ENCODE data around the gene SPTLC2. TPM values are rescaled to one million over a fixed set of nuclear protein-coding genes. Genes with fewer than 3 reads are reported as not detected.
A peak's percentile ranks its signal among the peaks of the same experiment; 100 is the strongest.
"Not testable (repeated sequence)": the region's sequence is repeated elsewhere in the genome, so short reads cannot be mapped to it uniquely, and the experiment has no call there.

The SPTLC2 gene
- total and polyA plus RNA-seq, 2 experiments from 2014 or later = 33.6 to 34.2 TPM

GRCh38 chr14:77640756-77641533, 24.5 kb upstream of the SPTLC2 start:
- no peaks in the 10 kb centered on the region for H3K36me3 ChIP-seq (replicated peaks; ENCODE audit: insufficient read depth, low read depth)
- H3K9me3 ChIP-seq (ENCODE audit: low read depth) = no peaks in the 10 kb centered on the region
- DNase-seq (ENCODE audit: low spot score) = no peak
- no peaks in the 10 kb centered on the region for H4K20me1 ChIP-seq (ENCODE audit: insufficient read depth, poor library complexity, severe bottlenecking)
- no peaks in the 10 kb centered on the region for H3K9me2 ChIP-seq (replicated peaks; ENCODE audit: insufficient read depth)
- 77% methylated on average over 13 of the region's 16 CpGs for WGBS (ENCODE audit: low lambda C conversion rate, missing lambda C conversion rate)
- peaks cover 3% of the 10 kb centered on the region for H3K4me1 ChIP-seq (ENCODE audit: insufficient read depth)
- no peak for TF ChIP-seq EZH2 (IDR thresholded peaks at IDR 0.05; ENCODE audit: borderline replicate concordance)
- no peaks in the 10 kb centered on the region for H3K79me2 ChIP-seq
- no peak overlapping the region for H3K4me2 ChIP-seq
- no peak overlapping the region for H3K27ac ChIP-seq
- no peak overlapping the region for H3K4me3 ChIP-seq
- no peaks in the 10 kb centered on the region for H3K27me3 ChIP-seq
- no peak overlapping the region for H2AFZ ChIP-seq

DNA sequence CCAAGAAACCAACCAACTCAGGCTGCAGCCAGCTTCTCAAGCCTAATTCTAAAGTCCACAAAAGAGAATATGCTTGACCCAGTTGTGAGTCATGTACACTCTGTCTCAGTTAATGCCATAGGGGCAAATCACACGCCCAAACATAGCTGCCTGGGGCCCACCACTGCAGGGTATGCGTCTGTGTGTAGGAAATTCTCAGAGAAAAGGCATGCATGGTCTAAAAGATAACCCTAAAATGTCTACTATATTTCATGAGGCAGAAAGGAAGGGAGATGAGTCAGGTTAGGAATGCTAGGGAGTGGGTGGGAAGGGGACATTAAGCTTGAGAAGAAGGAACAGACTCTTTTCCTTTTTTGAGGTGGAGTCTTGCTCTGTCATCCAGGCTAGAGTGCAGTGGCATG, 22.3 kb upstream of the SPTLC2 start:
- peak overlapping the region; percentile 39 for H2AFZ ChIP-seq
- no peak overlapping the region for H3K4me3 ChIP-seq
- H3K9me2 ChIP-seq (replicated peaks; ENCODE audit: insufficient read depth) = no peaks in the 10 kb centered on the region

GRCh38 chr14:77635869-77636268, 19.4 kb upstream of the SPTLC2 start:
- Histone ChIP-seq H3K27ac (peak overlapping the region; percentile 65), H2AFZ (peak overlapping the region; percentile 46)
- H3K4me1 ChIP-seq (ENCODE audit: insufficient read depth); H3K9me2 ChIP-seq (replicated peaks; ENCODE audit: insufficient read depth); H3K27me3 ChIP-seq; H3K9me3 ChIP-seq (ENCODE audit: low read depth); H3K4me3 ChIP-seq; H3K4me2 ChIP-seq; H4K20me1 ChIP-seq (ENCODE audit: insufficient read depth, poor library complexity, severe bottlenecking); H3K36me3 ChIP-seq (replicated peaks; ENCODE audit: insufficient read depth, low read depth); DNase-seq (ENCODE audit: low spot score); H3K79me2 ChIP-seq: not testable (repeated sequence)
- WGBS (ENCODE audit: low lambda C conversion rate, missing lambda C conversion rate) = 57% methylated on average over 4 of the region's 4 CpGs

More for the DNA sequence above, 22.3 kb upstream of the SPTLC2 start:
- no peaks in the 10 kb centered on the region for H4K20me1 ChIP-seq (ENCODE audit: insufficient read depth, poor library complexity, severe bottlenecking)
- peak; percentile 53 for DNase-seq (ENCODE audit: low spot score)
- no peaks in the 10 kb centered on the region for H3K79me2 ChIP-seq
- H3K4me1 ChIP-seq (ENCODE audit: insufficient read depth) = peaks cover 3% of the 10 kb centered on the region
- no peaks in the 10 kb centered on the region for H3K36me3 ChIP-seq (replicated peaks; ENCODE audit: insufficient read depth, low read depth)
- TF ChIP-seq CTCF (IDR thresholded peaks at IDR 0.05; ENCODE audit: poor library complexity) (no peak), EZH2 (IDR thresholded peaks at IDR 0.05; ENCODE audit: borderline replicate concordance) (no peak), EZH2phosphoT487 (IDR thresholded peaks at IDR 0.05; ENCODE audit: low read depth, severe bottlenecking, unreplicated experiment) (no peak)
- H3K9me3 ChIP-seq (ENCODE audit: low read depth) = no peaks in the 10 kb centered on the region
- no peak overlapping the region for H3K4me2 ChIP-seq
- WGBS (ENCODE audit: low lambda C conversion rate, missing lambda C conversion rate) = 42% methylated on average over 2 of the region's 2 CpGs
- H3K27me3 ChIP-seq = no peaks in the 10 kb centered on the region
- peak overlapping the region; percentile 78 for H3K27ac ChIP-seq

DNA sequence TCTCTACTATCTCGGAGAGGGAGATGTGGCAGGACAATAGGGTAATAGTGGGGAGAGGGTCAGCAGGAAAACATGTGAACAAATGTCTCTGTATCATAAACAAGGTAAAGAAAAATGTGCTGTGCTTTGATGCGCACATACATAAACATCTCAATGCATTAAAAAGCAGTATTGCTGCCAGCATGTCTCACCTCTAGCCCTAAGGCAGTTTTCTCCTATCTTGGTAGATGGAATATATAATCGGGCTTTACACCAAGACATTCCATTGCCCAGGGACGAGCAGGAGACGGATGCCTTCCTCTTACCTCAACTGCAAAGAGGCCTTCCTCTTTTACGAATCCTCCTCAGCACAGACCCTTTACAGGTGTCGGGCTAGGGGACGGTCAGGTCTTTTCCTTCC, 19.0 kb upstream of the SPTLC2 start:
- H3K4me2 ChIP-seq; H3K9me3 ChIP-seq (ENCODE audit: low read depth); H3K4me3 ChIP-seq; H3K9me2 ChIP-seq (replicated peaks; ENCODE audit: insufficient read depth); H4K20me1 ChIP-seq (ENCODE audit: insufficient read depth, poor library complexity, severe bottlenecking); H3K36me3 ChIP-seq (replicated peaks; ENCODE audit: insufficient read depth, low read depth); H3K4me1 ChIP-seq (ENCODE audit: insufficient read depth); DNase-seq (ENCODE audit: low spot score); H3K27me3 ChIP-seq; H3K79me2 ChIP-seq; H2AFZ ChIP-seq: not testable (repeated sequence)
- WGBS (ENCODE audit: low lambda C conversion rate, missing lambda C conversion rate) = 75% methylated on average over 8 of the region's 8 CpGs
- peak overlapping the region; percentile 65 for H3K27ac ChIP-seq

GRCh38 chr14:77630111-77630510, 13.7 kb upstream of the SPTLC2 start:
- H3K27ac ChIP-seq = no peak overlapping the region
- H3K4me1 ChIP-seq (ENCODE audit: insufficient read depth) = no peaks in the 10 kb centered on the region
- no peak overlapping the region for H2AFZ ChIP-seq
- WGBS (ENCODE audit: low lambda C conversion rate, missing lambda C conversion rate) = 79% methylated on average over 2 of the region's 2 CpGs
- TF ChIP-seq EZH2phosphoT487 (IDR thresholded peaks at IDR 0.05; ENCODE audit: low read depth, severe bottlenecking, unreplicated experiment) (no peak), EZH2 (IDR thresholded peaks at IDR 0.05; ENCODE audit: borderline replicate concordance) (no peak), CTCF (IDR thresholded peaks at IDR 0.05; ENCODE audit: poor library complexity) (no peak)
- H3K9me3 ChIP-seq (ENCODE audit: low read depth) = no peaks in the 10 kb centered on the region
- H3K9me2 ChIP-seq (replicated peaks; ENCODE audit: insufficient read depth) = no peaks in the 10 kb centered on the region
- H4K20me1 ChIP-seq (ENCODE audit: insufficient read depth, poor library complexity, severe bottlenecking) = no peaks in the 10 kb centered on the region
- no peak overlapping the region for H3K4me3 ChIP-seq
- no peaks in the 10 kb centered on the region for H3K79me2 ChIP-seq
- H3K4me2 ChIP-seq = no peak overlapping the region
- DNase-seq (ENCODE audit: low spot score) = no peak
- H3K36me3 ChIP-seq (replicated peaks; ENCODE audit: insufficient read depth, low read depth) = no peaks in the 10 kb centered on the region
- H3K27me3 ChIP-seq = no peaks in the 10 kb centered on the region
